CD14-positive monocyte (primary cell): ENCODE data around the gene SUOX. TPM values are rescaled to one million over a fixed set of nuclear protein-coding genes. Genes with fewer than 3 reads are reported as not detected.
A peak's percentile ranks its signal among the peaks of the same experiment; 100 is the strongest.

Experiments used
- DNase-seq, 3 donors: peaks; one replicate each; pipeline ENCODE4 v3.0.0-alpha.2; 2011 to 2022
- H2AFZ ChIP-seq: 2 replicates; pipeline ENCODE4 v1.6.0; 2012; ENCODE audit warnings: mild to moderate bottlenecking, low read depth, low read length, inconsistent platforms; ENCODE audit not compliant: insufficient read depth, poor library complexity, severe bottlenecking
- H3K27ac ChIP-seq, 2 donors: 1 replicate in 1 of 2; 2 replicates in 1 of 2; pipeline ENCODE4 v1.5.1; 2012 to 2013; ENCODE audit warnings: low read length in 2 of 2, control low read depth in 1 of 2, inconsistent platforms in 1 of 2, low read depth in 1 of 2, mild to moderate bottlenecking in 1 of 2
- H3K27me3 ChIP-seq, 2 donors: one replicate each; pipeline versions ENCODE4 v1.6.0 to v1.6.1; 2011 to 2013; ENCODE audit warnings: low read length in 2 of 2; ENCODE audit not compliant: control insufficient read depth in 2 of 2, insufficient read depth in 2 of 2
- H3K36me3 ChIP-seq, 2 donors: replicated peaks in 1 of 2; 1 replicate in 1 of 2; 2 replicates in 1 of 2; pipeline versions ENCODE4 v1.5.1 to v1.6.1; 2012 to 2013; ENCODE audit warnings: low read length in 2 of 2, control low read depth in 1 of 2, inconsistent platforms in 1 of 2, mild to moderate bottlenecking in 1 of 2; ENCODE audit not compliant: insufficient read depth in 2 of 2, control insufficient read depth in 1 of 2
- H3K4me1 ChIP-seq, 2 donors: 1 replicate in 1 of 2; 2 replicates in 1 of 2; pipeline versions ENCODE4 v1.5.1 to v1.6.1; 2012 to 2013; ENCODE audit warnings: low read length in 2 of 2, control low read depth in 1 of 2, inconsistent platforms in 1 of 2, mild to moderate bottlenecking in 1 of 2, moderate library complexity in 1 of 2; ENCODE audit not compliant: insufficient read depth in 2 of 2, control insufficient read depth in 1 of 2
- H3K4me2 ChIP-seq: replicated peaks from 2 replicates; pipeline ENCODE3; 2012; ENCODE audit warnings: low read length, moderate library complexity, mild to moderate bottlenecking; ENCODE audit not compliant: poor library complexity, severe bottlenecking; ENCODE audit errors: extremely low read depth
- H3K4me3 ChIP-seq, 3 experiments: fragments of 200-600 bp in 1 of 3; sonication (generic) in 1 of 3; replicated peaks in 1 of 3; 1 replicate in 2 of 3; 2 replicates in 1 of 3; pipeline ENCODE4 v1.5.1; 2011 to 2013; ENCODE audit warnings: low read length in 3 of 3, mild to moderate bottlenecking in 3 of 3, control low read depth in 2 of 3, low read depth in 2 of 3, inconsistent platforms in 1 of 3, moderate library complexity in 1 of 3
- H3K79me2 ChIP-seq: 2 replicates; pipeline ENCODE4 v1.6.0; 2012; ENCODE audit warnings: mild to moderate bottlenecking, control low read depth, inconsistent platforms, low read length, moderate library complexity; ENCODE audit not compliant: insufficient read depth
- H3K9ac ChIP-seq: 2 replicates; pipeline ENCODE4 v1.6.0; 2017; ENCODE audit warnings: low read length, mild to moderate bottlenecking; ENCODE audit not compliant: insufficient read depth, poor library complexity, severe bottlenecking
- H3K9me3 ChIP-seq, 2 donors: replicated peaks in 1 of 2; 1 replicate in 1 of 2; 2 replicates in 1 of 2; pipeline versions ENCODE4 v1.5.1 to v1.6.1; 2012 to 2013; ENCODE audit warnings: low read length in 2 of 2, control low read depth in 1 of 2; ENCODE audit not compliant: control insufficient read depth in 1 of 2, insufficient read depth in 1 of 2
- H4K20me1 ChIP-seq: 2 replicates; pipeline ENCODE4 v1.6.0; 2012; ENCODE audit warnings: mild to moderate bottlenecking, low read length, control low read depth, moderate library complexity; ENCODE audit not compliant: insufficient read depth
- H3K27ac Mint-ChIP-seq, 7 donors: one replicate each; pipeline ENCODE4 v1.8.0; 2020; ENCODE audit warnings: mild to moderate bottlenecking in 7 of 7, mixed read lengths in 7 of 7, moderate library complexity in 6 of 7, inconsistent platforms in 2 of 7
- H3K27me3 Mint-ChIP-seq, 3 donors: one replicate each; pipeline ENCODE4 v1.8.0; 2021 to 2022; ENCODE audit warnings: low read depth in 3 of 3, mild to moderate bottlenecking in 3 of 3, mixed read lengths in 3 of 3, moderate library complexity in 3 of 3, inconsistent platforms in 1 of 3
- H3K36me3 Mint-ChIP-seq, 2 donors: one replicate each; pipeline ENCODE4 v1.8.0; 2020; ENCODE audit warnings: mixed read lengths in 2 of 2, inconsistent platforms in 1 of 2, mild to moderate bottlenecking in 1 of 2
- H3K4me1 Mint-ChIP-seq: one replicate; pipeline ENCODE4 v1.8.0; 2020; ENCODE audit warnings: mild to moderate bottlenecking, mixed read lengths
- H3K4me3 Mint-ChIP-seq, 2 donors: one replicate each; pipeline ENCODE4 v1.8.0; 2020; ENCODE audit warnings: mild to moderate bottlenecking in 2 of 2, mixed read lengths in 2 of 2, moderate library complexity in 1 of 2
- H3K9me3 Mint-ChIP-seq, 7 donors: one replicate each; pipeline ENCODE4 v1.8.0; 2020 to 2022; ENCODE audit warnings: mixed read lengths in 7 of 7, mild to moderate bottlenecking in 6 of 7, moderate library complexity in 6 of 7, inconsistent platforms in 2 of 7
- CTCF ChIP-seq: fragments of 200-600 bp; IDR thresholded peaks from one replicate; pipeline ENCODE4 v1.8.0; 2022; ENCODE audit warnings: antibody characterized with exemption, mild to moderate bottlenecking
- WGBS: methylation state at CpG from one replicate; pipeline ENCODE4 v1.1.5; 2013; ENCODE audit warnings: missing lambda C conversion rate; ENCODE audit not compliant: insufficient coverage; 5-methylcytosine and 5-hydroxymethylcytosine counted together
- intact Hi-C, 2 donors: fragments of 100-400 bp; cut with micrococcal nuclease; formaldehyde crosslinking; loops; one replicate each; pipeline versions ENCODE4 v1.15.0 to v1.15.1; 2023
- polyA plus RNA-seq, 3 donors: library from polyadenylated mRNA; depleted of rRNA in 1 of 3; unstranded in 2 of 3; stranded (reverse) in 1 of 3; fragments of 300-500 nt in 2 of 3; fragments of >200 nt in 1 of 3; fragmentation: Illumina TruSeq in 2 of 3; gene quantifications; 1 replicate in 2 of 3; 2 replicates in 1 of 3; pipeline ENCODE4 v1.2.3, GENCODE V29; 2012 to 2021

SUOX gene
- polyA plus RNA-seq, 3 donors: 9.7 to 17.1 (median 14.4) TPM

- Histone ChIP-seq H3K4me2 (peak within 1 kb of the TSS; percentile 74), H4K20me1 (no peaks in the 10 kb centered on the region), H3K4me1 (peaks cover 15 to 22% of the 10 kb centered on the region in 2 donors), H3K9me3 (no peaks in the 10 kb centered on the region), H3K36me3 (no peaks in the 10 kb centered on the region), H3K27ac (peak within 1 kb of the TSS; percentile 20 to 63), H2AFZ (peak within 1 kb of the TSS; percentile 99), H3K79me2 (peaks cover 14% of the 10 kb centered on the region), H3K27me3 (no peaks in the 10 kb centered on the region), H3K4me3 (peak within 1 kb of the TSS; percentile 78 to 96 (median 88)), H3K9ac (peak within 1 kb of the TSS; percentile 69)
- peak in 1 of 3 donors; percentile 15 for DNase-seq
- peak within 1 kb of the TSS; percentile 91 to 94 for H3K4me3 Mint-ChIP-seq
- peak within 1 kb of the TSS; percentile 78 to 95 (median 90) for H3K27ac Mint-ChIP-seq
- TF ChIP-seq CTCF: no peak
- peaks cover 23% of the 10 kb centered on the region for H3K4me1 Mint-ChIP-seq
- 10% methylated on average over 2 of the region's 4 CpGs for WGBS
- intact Hi-C loops: loop anchor here in 1 of 2 donors (5.0 kb wide), 1 partner anchor 34 kb away; the partner anchor contains the start of gene DGKA
- H3K9me3 Mint-ChIP-seq: no peaks in the 10 kb centered on the region
- H3K36me3 Mint-ChIP-seq: peaks cover 0 to 1% of the 10 kb centered on the region in 2 donors
- H3K27me3 Mint-ChIP-seq: peaks cover 0 to 2% (median 2%) of the 10 kb centered on the region in 3 donors
These were observed 31.1 kb upstream of the SUOX start, which contains the start of gene PMEL for GRCh38 chr12:55965941-55966407. Gene PMEL (minus strand): TSS chr12:55966042. CDS start chr12:55966011, 31 bp downstream.

GRCh38 chr12:55966408-55967281, 30.4 kb upstream of the SUOX start, which contains the start of gene CDK2:
Gene CDK2 (plus strand): TSS chr12:55966830. CDS start chr12:55967009, 179 bp downstream.
- under 1% methylated on average over 32 of the region's 45 CpGs for WGBS
- H3K36me3 Mint-ChIP-seq: peaks cover 0 to 5% of the 10 kb centered on the region in 2 donors

More at GRCh38 chr12:55966408-55967281, 30.4 kb upstream of the SUOX start, which contains the start of gene CDK2:
- Histone ChIP-seq H3K27me3 (no peaks in the 10 kb centered on the region), H2AFZ (peak within 1 kb of the TSS; percentile 99), H3K4me1 (peaks cover 15 to 22% of the 10 kb centered on the region in 2 donors), H3K27ac (peak within 1 kb of the TSS; percentile 20 to 63), H3K9ac (peak within 1 kb of the TSS; percentile 69), H3K4me3 (peak within 1 kb of the TSS; percentile 78 to 96 (median 88)), H3K4me2 (peak within 1 kb of the TSS; percentile 74), H3K9me3 (no peaks in the 10 kb centered on the region), H3K79me2 (peaks cover 14% of the 10 kb centered on the region), H3K36me3 (no peaks in the 10 kb centered on the region), H4K20me1 (no peaks in the 10 kb centered on the region)
- DNase-seq: peak; percentile 64 to 77 (median 66)
- peaks cover 23% of the 10 kb centered on the region for H3K4me1 Mint-ChIP-seq
- no peaks in the 10 kb centered on the region for H3K9me3 Mint-ChIP-seq
- peaks cover 0 to 2% (median 2%) of the 10 kb centered on the region in 3 donors for H3K27me3 Mint-ChIP-seq
- H3K27ac Mint-ChIP-seq: peak within 1 kb of the TSS; percentile 78 to 95 (median 90)
- H3K4me3 Mint-ChIP-seq: peak within 1 kb of the TSS; percentile 91 to 94
- TF ChIP-seq CTCF: no peak
- intact Hi-C loops: loop anchor here in 1 of 2 donors (5.0 kb wide), 1 partner anchor 34 kb away; the partner anchor contains the start of gene DGKA
